Vagina (tissue), 2 donors: ENCODE results near the gene EFCAB11. TPM values are rescaled to one million over a fixed set of nuclear protein-coding genes. Genes with fewer than 3 reads are reported as not detected.

ENCODE experiments used
- DNase-seq, 2 donors: peaks; one replicate each; pipeline ENCODE4 v3.0.0-alpha.2; 2017; ENCODE audit errors: extremely low spot score in 2 of 2
- H3K27ac ChIP-seq: fragments of 200-600 bp; sonication (generic); one replicate; pipeline ENCODE4 v1.5.1; 2019
- H3K27me3 ChIP-seq: fragments of 200-600 bp; sonication (generic); one replicate; pipeline ENCODE4 v1.5.1; 2019
- H3K36me3 ChIP-seq, 2 donors: fragments of 200-600 bp; sonication (generic); one replicate each; pipeline ENCODE4 v1.5.1; 2017 to 2019
- H3K4me1 ChIP-seq: fragments of 200-600 bp; sonication (generic); one replicate; pipeline ENCODE4 v1.5.1; 2019
- H3K4me3 ChIP-seq, 2 donors: fragments of 200-600 bp; sonication (generic); 1 replicate in 1 of 2; 2 replicates in 1 of 2; pipeline ENCODE4 v1.5.1; 2016 to 2019
- H3K9me3 ChIP-seq: fragments of 200-600 bp; sonication (generic); one replicate; pipeline ENCODE4 v1.5.1; 2019
- POLR2A ChIP-seq, 2 donors: fragments of 450-650 bp; IDR thresholded peaks; one replicate each; pipeline ENCODE4 v1.6.1; 2017; ENCODE audit warnings: antibody characterized with exemption in 2 of 2, mild to moderate bottlenecking in 2 of 2, moderate library complexity in 2 of 2
- POLR2AphosphoS5 ChIP-seq, 2 donors: sonication (generic); formaldehyde crosslinking; IDR thresholded peaks; one replicate each; pipeline ENCODE4 v1.9.0; 2017; ENCODE audit warnings: antibody characterized with exemption in 2 of 2, mild to moderate bottlenecking in 2 of 2, low read depth in 1 of 2; ENCODE audit not compliant: insufficient read depth in 1 of 2
- intact Hi-C: fragments of 100-400 bp; cut with DNase I; formaldehyde crosslinking; loops from one replicate; pipeline ENCODE4 v1.15.1; 2023
- total RNA-seq: library from RNA; depleted of rRNA; stranded (reverse); fragments of >200 nt; gene quantifications from one replicate; pipeline ENCODE4 v1.2.3, GENCODE V29; 2016
- TF ChIP-seq, protein P1 (sequence below), 3 experiments: fragments of 450-650 bp in 2 of 3; fragments of 200-600 bp in 1 of 3; sonication (generic) in 1 of 3; IDR thresholded peaks; one replicate each; pipeline ENCODE4 v1.5.1; 2017 to 2019; ENCODE audit warnings: antibody characterized with exemption in 3 of 3, mild to moderate bottlenecking in 2 of 3, moderate library complexity in 2 of 3

The EFCAB11 gene
- total RNA-seq, 1 donor from 2014 or later, result 9.6 TPM

DNA sequence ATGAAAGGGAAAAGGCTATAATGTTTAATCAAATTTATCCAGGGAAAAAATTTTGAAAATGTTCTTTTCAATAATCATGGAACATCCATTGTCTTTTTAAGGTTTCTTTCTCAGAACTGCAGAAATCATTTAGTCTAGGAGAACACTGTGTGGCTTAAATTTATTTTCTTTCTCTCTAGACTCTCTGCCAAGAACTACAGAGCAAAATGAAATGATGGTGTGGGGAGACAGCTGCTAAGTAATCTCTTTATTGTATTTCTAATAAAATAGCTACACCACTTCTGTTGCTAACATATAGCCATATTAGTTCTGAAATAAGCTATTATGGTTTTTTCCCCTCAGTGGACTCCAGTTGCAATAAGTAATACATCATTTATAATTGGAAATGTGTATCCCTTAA lies 120.9 kb downstream of the EFCAB11 start:
- TF ChIP-seq, protein P1, sequence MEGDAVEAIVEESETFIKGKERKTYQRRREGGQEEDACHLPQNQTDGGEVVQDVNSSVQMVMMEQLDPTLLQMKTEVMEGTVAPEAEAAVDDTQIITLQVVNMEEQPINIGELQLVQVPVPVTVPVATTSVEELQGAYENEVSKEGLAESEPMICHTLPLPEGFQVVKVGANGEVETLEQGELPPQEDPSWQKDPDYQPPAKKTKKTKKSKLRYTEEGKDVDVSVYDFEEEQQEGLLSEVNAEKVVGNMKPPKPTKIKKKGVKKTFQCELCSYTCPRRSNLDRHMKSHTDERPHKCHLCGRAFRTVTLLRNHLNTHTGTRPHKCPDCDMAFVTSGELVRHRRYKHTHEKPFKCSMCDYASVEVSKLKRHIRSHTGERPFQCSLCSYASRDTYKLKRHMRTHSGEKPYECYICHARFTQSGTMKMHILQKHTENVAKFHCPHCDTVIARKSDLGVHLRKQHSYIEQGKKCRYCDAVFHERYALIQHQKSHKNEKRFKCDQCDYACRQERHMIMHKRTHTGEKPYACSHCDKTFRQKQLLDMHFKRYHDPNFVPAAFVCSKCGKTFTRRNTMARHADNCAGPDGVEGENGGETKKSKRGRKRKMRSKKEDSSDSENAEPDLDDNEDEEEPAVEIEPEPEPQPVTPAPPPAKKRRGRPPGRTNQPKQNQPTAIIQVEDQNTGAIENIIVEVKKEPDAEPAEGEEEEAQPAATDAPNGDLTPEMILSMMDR (IDR thresholded peaks at IDR 0.05), result no peak
- TF ChIP-seq POLR2AphosphoS5 (IDR thresholded peaks at IDR 0.05; ENCODE audit: insufficient read depth in 1 of 2, low read depth in 1 of 2), result no peak
- TF ChIP-seq POLR2A (IDR thresholded peaks at IDR 0.05), result no peak

GRCh38 chr14:89833120-89833532 lies 121.4 kb downstream of the EFCAB11 start:
- no peak overlapping the region for H3K27ac ChIP-seq
- H3K4me1 ChIP-seq, result no peaks in the 10 kb centered on the region
- no peak overlapping the region for H3K4me3 ChIP-seq
- intact Hi-C loops, result no loop called here
- H3K9me3 ChIP-seq, result no peaks in the 10 kb centered on the region
- H3K27me3 ChIP-seq, result no peaks in the 10 kb centered on the region
- no peaks in the 10 kb centered on the region for H3K36me3 ChIP-seq
- TF ChIP-seq, protein P1 (IDR thresholded peaks at IDR 0.05), result no peak
- TF ChIP-seq POLR2AphosphoS5 (IDR thresholded peaks at IDR 0.05; ENCODE audit: insufficient read depth in 1 of 2, low read depth in 1 of 2) (no peak), POLR2A (IDR thresholded peaks at IDR 0.05) (no peak)
- no peak for DNase-seq

More for the DNA sequence above, 120.9 kb downstream of the EFCAB11 start:
- H3K4me3 ChIP-seq, result no peak overlapping the region
- DNase-seq, result no peak
- H3K9me3 ChIP-seq, result no peaks in the 10 kb centered on the region
- H3K27me3 ChIP-seq, result no peaks in the 10 kb centered on the region
- intact Hi-C loops, result no loop called here
- no peak overlapping the region for H3K27ac ChIP-seq
- no peaks in the 10 kb centered on the region for H3K36me3 ChIP-seq
- H3K4me1 ChIP-seq, result no peaks in the 10 kb centered on the region

DNA sequence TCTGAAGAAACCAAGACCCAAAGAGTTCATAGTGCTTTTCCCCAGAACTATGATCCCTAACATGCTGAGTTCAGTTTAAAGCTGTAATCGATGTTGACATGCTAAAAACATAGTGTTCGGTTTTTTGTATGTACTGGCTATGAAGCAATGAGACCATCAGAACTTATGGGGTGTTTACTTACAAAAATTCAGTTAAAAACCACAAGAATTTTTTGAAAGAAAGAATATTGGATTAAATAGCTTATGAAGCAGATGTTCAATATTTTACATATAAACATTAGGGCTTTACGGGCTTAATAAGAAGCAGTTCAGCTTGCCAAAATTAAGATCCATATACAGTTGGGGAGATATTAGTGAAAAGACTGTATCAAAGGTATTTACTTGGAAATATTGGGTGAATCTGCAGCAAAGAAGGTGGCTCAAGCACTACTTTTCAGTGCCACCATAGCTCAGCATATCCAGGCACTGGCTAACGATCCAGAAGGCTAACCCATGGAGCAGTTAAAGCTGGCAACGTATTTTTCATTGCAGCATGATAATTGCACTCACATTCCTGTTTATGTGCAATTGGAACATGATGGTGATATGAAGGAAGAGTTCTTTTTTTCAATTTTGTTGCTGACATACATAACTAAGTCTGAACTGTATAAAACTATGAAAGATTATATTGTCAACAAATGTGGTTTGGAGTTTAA lies 125.9 kb downstream of the EFCAB11 start:
- H3K36me3 ChIP-seq, result no peaks in the 10 kb centered on the region
- intact Hi-C loops, result no loop called here
- no peak overlapping the region for H3K27ac ChIP-seq
- DNase-seq, result no peak
- H3K4me1 ChIP-seq, result no peaks in the 10 kb centered on the region
- no peaks in the 10 kb centered on the region for H3K27me3 ChIP-seq
- TF ChIP-seq POLR2A (IDR thresholded peaks at IDR 0.05) (no peak), POLR2AphosphoS5 (IDR thresholded peaks at IDR 0.05; ENCODE audit: insufficient read depth in 1 of 2, low read depth in 1 of 2) (no peak)
- TF ChIP-seq, protein P1 (IDR thresholded peaks at IDR 0.05), result no peak
- no peaks in the 10 kb centered on the region for H3K9me3 ChIP-seq
- no peak overlapping the region for H3K4me3 ChIP-seq

GRCh38 chr14:89827265-89827664 lies 127.3 kb downstream of the EFCAB11 start:
- no peaks in the 10 kb centered on the region for H3K27me3 ChIP-seq
- no peak overlapping the region for H3K27ac ChIP-seq
- H3K9me3 ChIP-seq, result no peaks in the 10 kb centered on the region
- no peaks in the 10 kb centered on the region for H3K36me3 ChIP-seq
- H3K4me1 ChIP-seq, result no peaks in the 10 kb centered on the region
- no peak overlapping the region for H3K4me3 ChIP-seq
- intact Hi-C loops, result no loop called here
- no peak for TF ChIP-seq POLR2AphosphoS5 (IDR thresholded peaks at IDR 0.05; ENCODE audit: insufficient read depth in 1 of 2, low read depth in 1 of 2)
- TF ChIP-seq, protein P1 (IDR thresholded peaks at IDR 0.05), result no peak
- TF ChIP-seq POLR2A (IDR thresholded peaks at IDR 0.05), result no peak
- DNase-seq, result no peak

DNA sequence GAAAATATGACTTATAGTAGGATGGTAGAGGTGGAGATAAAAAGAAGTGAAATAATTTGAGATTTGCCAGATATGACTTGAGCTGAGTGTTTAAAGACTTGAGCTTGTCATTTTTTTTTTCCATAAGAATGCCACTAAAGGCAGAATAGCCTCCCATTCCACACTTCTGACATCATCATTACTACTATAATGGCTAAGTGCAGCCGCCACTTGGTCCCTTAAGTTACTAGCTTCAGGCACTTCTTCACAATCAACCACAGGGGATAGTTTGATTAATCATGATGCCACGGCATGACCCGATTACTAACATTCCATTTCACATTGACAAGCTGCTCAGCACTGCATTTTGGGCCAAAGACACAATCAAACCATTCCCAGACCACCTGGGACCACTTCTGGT lies 127.9 kb downstream of the EFCAB11 start:
- no peak for DNase-seq
- intact Hi-C loops, result no loop called here
- Histone ChIP-seq H3K4me1 (no peaks in the 10 kb centered on the region), H3K27ac (no peak overlapping the region), H3K9me3 (no peaks in the 10 kb centered on the region), H3K27me3 (no peaks in the 10 kb centered on the region), H3K4me3 (no peak overlapping the region), H3K36me3 (no peaks in the 10 kb centered on the region)
- TF ChIP-seq POLR2A (IDR thresholded peaks at IDR 0.05), result no peak
- TF ChIP-seq, protein P1 (IDR thresholded peaks at IDR 0.05), result no peak
- TF ChIP-seq POLR2AphosphoS5 (IDR thresholded peaks at IDR 0.05; ENCODE audit: insufficient read depth in 1 of 2, low read depth in 1 of 2), result no peak
